ENCODE data around the gene TNFSF15.

The TNFSF15 gene

GRCh38 chr9:114805670-114806525, at the start of gene TNFSF15:
TNFSF15 (minus strand) TSS chr9:114806039; CDS start chr9:114806012, 27 bp downstream.
- no peak for DNase-seq

GRCh38 chr9:114855488-114855887, 49.6 kb upstream of the TNFSF15 start:
- peak; percentile 39 for DNase-seq

- DNase-seq, result no peak
These were observed 49.0 kb upstream of the TNFSF15 start for GRCh38 chr9:114854736-114855355.

DNA sequence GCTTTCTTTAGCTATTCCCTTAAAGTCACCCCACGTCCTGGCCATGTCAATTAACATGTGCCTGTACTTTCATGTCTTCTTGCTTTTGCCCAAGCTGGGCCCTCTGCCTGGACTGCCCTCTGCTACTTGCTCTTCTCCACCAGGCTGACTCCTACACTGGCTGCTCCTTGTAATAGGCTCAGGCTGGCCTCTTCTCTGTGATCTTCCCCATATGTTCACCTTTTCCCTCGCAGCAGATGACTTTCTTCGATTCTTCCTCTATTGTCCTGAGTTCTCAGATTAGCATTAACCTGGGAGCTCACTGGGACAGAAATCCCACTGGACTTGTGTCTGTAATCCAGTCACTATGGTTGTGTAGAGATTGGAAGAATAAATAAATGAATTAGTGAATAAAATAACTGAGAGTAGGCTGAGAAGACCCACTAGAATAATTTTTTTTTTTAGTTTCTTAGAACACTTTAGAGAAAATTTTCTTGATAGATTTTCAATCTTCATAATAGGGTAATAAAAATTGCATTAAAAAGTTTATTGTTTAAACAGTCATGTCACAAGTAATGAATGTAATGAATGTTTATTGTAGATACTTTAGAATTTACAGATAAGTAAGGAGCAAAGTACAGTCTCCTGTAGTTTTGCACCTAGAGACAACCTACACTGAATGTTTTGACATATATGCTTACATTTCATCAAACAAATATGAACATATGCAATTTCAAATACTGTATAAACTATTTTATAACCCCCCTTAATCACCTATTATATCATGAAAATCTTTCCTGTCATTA, 47.4 kb upstream of the TNFSF15 start:
- DNase-seq, result no peak

DNA sequence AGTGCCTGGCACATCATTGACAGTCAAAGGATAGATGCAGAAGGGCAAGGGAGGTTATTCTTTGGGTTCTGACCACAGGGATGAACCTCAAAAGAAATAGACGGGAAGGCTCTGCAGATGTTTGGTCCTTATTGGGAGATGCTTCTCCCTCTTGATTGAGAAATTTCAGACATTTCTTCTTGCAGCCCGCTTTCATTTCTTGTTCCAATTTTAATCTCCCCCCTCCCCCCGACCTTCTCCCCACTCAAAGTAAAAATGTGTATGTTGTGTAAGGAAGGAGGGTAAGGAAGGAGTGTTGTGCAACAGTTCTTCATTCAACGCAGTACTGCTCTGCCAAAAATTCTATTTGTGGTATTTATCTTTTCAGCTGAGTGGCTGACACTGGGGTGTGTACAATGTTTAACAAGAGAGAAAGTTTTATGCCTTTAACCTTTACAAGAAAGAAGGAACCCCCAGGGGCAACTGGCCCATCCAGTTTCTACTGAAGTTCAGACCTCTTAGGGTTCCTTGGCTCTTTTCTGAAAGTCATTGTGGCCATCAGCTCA, 46.3 kb upstream of the TNFSF15 start:
- DNase-seq, result peak; percentile 36

- DNase-seq, result no peak
These were observed 45.5 kb upstream of the TNFSF15 start for GRCh38 chr9:114851306-114851705.

DNA sequence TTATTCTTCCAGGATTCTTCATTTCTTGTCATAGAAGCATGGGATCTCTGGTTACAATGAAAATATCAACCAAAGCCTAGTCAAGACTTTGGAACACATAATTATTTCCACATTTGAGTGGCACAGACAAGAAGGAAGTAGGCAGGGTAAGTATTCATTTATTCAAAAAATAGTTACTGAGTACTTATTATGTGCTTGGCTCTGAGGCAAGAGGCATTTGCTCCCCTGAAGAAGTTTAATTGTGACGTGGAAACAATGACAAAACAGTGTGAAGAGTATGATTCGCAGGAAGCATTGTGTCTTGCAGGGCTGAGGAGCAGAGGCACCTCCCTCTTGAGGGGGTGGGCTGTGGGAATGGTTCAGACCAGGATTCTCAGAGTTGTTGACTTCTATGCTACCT, 45.0 kb upstream of the TNFSF15 start:
- DNase-seq, result no peak

- peak; percentile 58 for DNase-seq
These were observed 43.6 kb upstream of the TNFSF15 start for GRCh38 chr9:114849450-114849849.

DNA sequence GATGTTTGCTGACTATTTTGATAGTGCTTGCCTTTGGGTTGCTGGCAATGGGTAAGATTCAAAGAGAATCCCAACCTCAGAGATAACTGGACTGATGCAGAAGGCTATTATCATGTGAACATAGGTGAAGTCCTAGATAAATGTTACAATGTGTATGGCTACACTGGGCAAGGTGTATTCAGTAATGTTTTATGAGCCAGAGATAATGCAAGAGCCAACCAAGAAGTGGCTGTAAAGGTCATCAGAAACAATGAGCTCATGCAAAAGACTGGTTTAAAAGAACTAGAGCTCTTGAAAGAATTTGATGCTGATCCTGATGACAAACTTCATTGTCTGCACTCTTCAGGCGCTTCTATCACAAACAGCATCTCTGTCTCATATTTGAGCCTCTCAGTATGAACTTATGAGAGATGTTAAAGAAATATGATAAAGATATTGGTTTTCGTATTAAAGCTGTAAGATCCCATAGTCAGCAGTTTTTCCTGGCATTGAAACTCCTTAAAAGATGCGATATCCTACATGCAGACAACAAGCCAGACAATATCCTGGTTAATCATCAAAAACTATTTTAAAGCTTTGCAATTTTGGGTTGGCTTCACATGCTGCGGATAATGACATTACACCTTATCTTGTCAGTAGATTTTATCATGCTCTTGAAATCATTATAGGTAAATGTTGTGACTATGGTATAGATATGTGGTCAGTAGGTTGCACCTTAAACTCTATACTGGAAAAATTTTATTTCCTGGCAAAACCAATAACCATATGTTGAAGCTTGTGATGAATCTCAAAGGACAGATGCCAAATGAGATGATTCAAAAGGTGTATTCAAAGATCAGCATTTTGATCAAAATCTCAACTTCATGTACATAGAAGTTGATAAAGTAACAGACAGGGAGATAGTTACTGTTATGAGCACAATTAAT, 41.9 kb upstream of the TNFSF15 start:
- DNase-seq, result no peak

DNA sequence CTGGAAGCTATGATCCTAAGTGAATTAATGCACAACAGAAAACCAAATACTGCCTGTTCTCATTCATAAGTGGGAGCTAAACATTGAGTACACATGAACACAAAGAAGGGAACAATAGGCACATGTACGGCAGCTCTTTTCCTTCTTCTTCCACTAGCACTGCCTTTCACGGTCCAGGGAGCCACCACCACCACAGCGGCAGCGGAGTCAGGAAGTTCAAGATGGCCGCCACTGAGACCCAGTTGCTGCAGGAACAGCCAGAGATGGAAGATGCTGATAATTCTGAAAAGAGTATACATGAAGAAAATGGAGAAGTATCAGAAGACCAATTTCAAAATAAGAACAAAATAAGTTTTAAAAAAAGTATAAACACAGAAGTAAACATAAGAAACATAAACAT, 39.5 kb upstream of the TNFSF15 start:
- DNase-seq, result no peak

GRCh38 chr9:114844766-114845165, 38.9 kb upstream of the TNFSF15 start:
- DNase-seq, result no peak

GRCh38 chr9:114837923-114838322, 32.1 kb upstream of the TNFSF15 start:
- DNase-seq, result no peak

GRCh38 chr9:114836769-114837168, 30.9 kb upstream of the TNFSF15 start:
- DNase-seq, result peak; percentile 23

GRCh38 chr9:114834386-114834785, 28.5 kb upstream of the TNFSF15 start:
- DNase-seq, result no peak

GRCh38 chr9:114830546-114830945, 24.7 kb upstream of the TNFSF15 start:
- DNase-seq, result no peak

- no peak for DNase-seq
These were observed 24.0 kb upstream of the TNFSF15 start for GRCh38 chr9:114829574-114830440.

- DNase-seq, result no peak
These were observed 22.4 kb upstream of the TNFSF15 start for GRCh38 chr9:114828303-114828650.

GRCh38 chr9:114827641-114828302, 21.9 kb upstream of the TNFSF15 start:
- DNase-seq, result no peak

DNA sequence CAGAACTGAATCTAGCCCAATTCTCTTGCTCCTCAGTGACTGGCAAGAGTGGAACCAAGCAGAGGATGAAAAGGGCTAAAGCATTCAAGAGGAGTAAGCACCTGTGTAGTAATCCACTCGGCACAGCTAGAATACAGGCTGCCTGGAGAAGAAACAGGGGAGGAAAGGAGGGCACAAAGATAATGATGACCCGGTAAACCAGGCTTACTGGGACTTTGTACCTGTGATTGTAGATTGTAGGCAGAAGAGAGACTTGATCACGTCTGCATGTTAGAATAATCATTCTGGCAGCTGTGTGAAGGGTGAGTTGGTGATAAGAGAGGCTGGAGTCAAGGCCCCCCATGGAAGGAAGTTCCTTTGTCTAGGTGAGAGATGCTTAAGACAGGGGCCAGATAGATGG, 20.6 kb upstream of the TNFSF15 start:
- no peak for DNase-seq

DNA sequence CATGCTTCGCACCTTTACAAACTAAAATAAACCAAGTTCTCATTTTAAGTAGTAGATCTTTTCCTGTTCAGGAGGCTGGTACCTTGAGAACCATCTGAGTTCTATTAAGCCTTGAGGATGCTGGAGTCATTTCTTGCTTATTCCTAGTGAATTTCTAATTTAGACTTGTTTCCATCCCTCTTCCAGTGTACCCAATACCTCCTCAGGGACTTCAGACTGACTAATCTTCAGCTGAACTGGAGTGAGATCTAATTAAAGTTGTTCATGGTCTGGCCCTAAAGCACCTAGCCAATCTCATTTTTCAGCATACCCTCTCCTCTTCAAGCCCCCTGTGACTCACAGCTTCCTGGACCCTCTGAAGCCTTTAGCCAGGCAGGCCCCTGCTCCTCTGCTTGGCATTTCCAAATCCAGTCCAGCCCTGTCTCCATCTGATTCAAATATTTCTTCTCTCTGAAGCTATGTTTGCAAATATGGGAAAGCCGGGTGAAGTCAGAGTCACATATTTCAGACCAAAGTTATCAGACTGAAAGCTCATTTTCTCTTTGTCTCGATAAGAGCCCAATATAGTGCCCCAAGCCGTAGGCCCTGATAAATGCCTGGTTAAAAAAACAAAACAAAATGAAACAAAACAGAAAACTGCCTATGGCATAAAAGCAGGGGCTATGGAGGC, 19.4 kb upstream of the TNFSF15 start:
- no peak for DNase-seq
